Spleen (tissue), 11 donors: ENCODE data around the gene ARMC9. TPM values are rescaled to one million over a fixed set of nuclear protein-coding genes. Genes with fewer than 3 reads are reported as not detected.

Experiments used
- DNase-seq: peaks from one replicate; pipeline ENCODE4 v3.0.0-alpha.2; 2020
- H3K27ac ChIP-seq, 8 donors: fragments of 200-600 bp; sonication (generic) in 7 of 8; 1 replicate in 4 of 8; 2 replicates in 4 of 8; pipeline versions ENCODE4 v1.5.0 to v1.8.0; 2016 to 2021; ENCODE audit warnings: inconsistent platforms in 4 of 8, mild to moderate bottlenecking in 4 of 8, moderate library complexity in 1 of 8
- H3K27me3 ChIP-seq, 7 donors: fragments of 200-600 bp; sonication (generic) in 6 of 7; replicated peaks in 1 of 7; 1 replicate in 4 of 7; 2 replicates in 3 of 7; pipeline versions ENCODE4 v1.5.0 to v1.8.0; 2016 to 2021; ENCODE audit warnings: inconsistent platforms in 3 of 7, mild to moderate bottlenecking in 1 of 7
- H3K36me3 ChIP-seq, 6 donors: fragments of 200-600 bp; sonication (generic) in 5 of 6; 1 replicate in 4 of 6; 2 replicates in 2 of 6; pipeline versions ENCODE4 v1.5.0 to v1.8.0; 2016 to 2021; ENCODE audit warnings: inconsistent platforms in 2 of 6
- H3K4me1 ChIP-seq, 6 donors: fragments of 200-600 bp; sonication (generic) in 5 of 6; 1 replicate in 3 of 6; 2 replicates in 3 of 6; pipeline versions ENCODE4 v1.5.0 to v1.8.0; 2016 to 2021; ENCODE audit warnings: inconsistent platforms in 3 of 6
- H3K4me3 ChIP-seq, 8 donors: fragments of 200-600 bp; sonication (generic) in 7 of 8; 1 replicate in 4 of 8; 2 replicates in 4 of 8; pipeline versions ENCODE4 v1.5.0 to v1.8.0; 2016 to 2021; ENCODE audit warnings: inconsistent platforms in 4 of 8, mild to moderate bottlenecking in 4 of 8, moderate library complexity in 2 of 8
- H3K9me3 ChIP-seq, 8 donors: fragments of 200-600 bp; sonication (generic) in 7 of 8; 1 replicate in 4 of 8; 2 replicates in 4 of 8; pipeline versions ENCODE4 v1.5.0 to v1.8.0; 2016 to 2021; ENCODE audit warnings: inconsistent platforms in 4 of 8
- POLR2A ChIP-seq, 3 donors: fragments of 450-650 bp; IDR thresholded peaks; one replicate each; pipeline ENCODE4 v1.5.1; 2017; ENCODE audit warnings: antibody characterized with exemption in 3 of 3, mild to moderate bottlenecking in 1 of 3
- POLR2AphosphoS5 ChIP-seq, 3 donors: sonication (generic); formaldehyde crosslinking; IDR thresholded peaks; one replicate each; pipeline ENCODE4 v1.5.1; 2017; ENCODE audit warnings: antibody characterized with exemption in 3 of 3
- WGBS, 5 donors: extraction: QIAGEN DNeasy Blood & Tissue Kit in 3 of 5; methylation state at CpG; one replicate each; pipeline versions ENCODE4 v1.1.5 to v1.1.7; 2013 to 2018; 5-methylcytosine and 5-hydroxymethylcytosine counted together
- intact Hi-C: fragments of 100-400 bp; cut with DNase I; formaldehyde crosslinking; loops from one replicate; pipeline ENCODE4 v1.15.0; 2023; ENCODE audit warnings: low total_unique reads
- polyA plus RNA-seq, 3 donors: library from polyadenylated mRNA; stranded (reverse); fragments of 200-250 nt; gene quantifications; one replicate each; pipeline ENCODE4 v1.2.1, GENCODE V29; 2013
- total RNA-seq, 7 donors: library from RNA; depleted of rRNA in 3 of 7; stranded (reverse); fragments of >200 nt in 3 of 7; fragmentation: NEBNext Ultra II Directional in 4 of 7; extraction: Animal tissue kit (Norgen Biotek cat#: 25700) in 4 of 7; gene quantifications; one replicate each; pipeline versions ENCODE4 v1.1.0 to v1.2.1, GENCODE V29; 2016 to 2021
- TF ChIP-seq, protein P1 (sequence below), 11 experiments: fragments of 200-600 bp in 7 of 11; fragments of 450-650 bp in 4 of 11; sonication (generic) in 4 of 11; IDR thresholded peaks in 8 of 11; conservative IDR thresholded peaks in 3 of 11; 1 replicate in 7 of 11; 2 replicates in 4 of 11; pipeline versions ENCODE4 v1.4.0 to v1.8.0; 2016 to 2021; ENCODE audit warnings: antibody characterized with exemption in 11 of 11, inconsistent platforms in 4 of 11, mild to moderate bottlenecking in 1 of 11
- donor health status: healthy with polysubstance abuse.
- donor health status: DM: no; HTN: no; CAD: no; lungs with moderate emphysema.
- donor health status: DM: no; HTN: no; CAD: no.
- donor health status: Bipolar disorder and iron deficiency.
- donor health status: healthy.
- donor health status: DM: no; HTN: no; CAD: no.
- donor health status: DM: yes; HTN: yes; CAD: no.

ARMC9 gene
- total and polyA plus RNA-seq, 10 donors, result 0.83 to 8.9 (median 4.7) TPM

DNA sequence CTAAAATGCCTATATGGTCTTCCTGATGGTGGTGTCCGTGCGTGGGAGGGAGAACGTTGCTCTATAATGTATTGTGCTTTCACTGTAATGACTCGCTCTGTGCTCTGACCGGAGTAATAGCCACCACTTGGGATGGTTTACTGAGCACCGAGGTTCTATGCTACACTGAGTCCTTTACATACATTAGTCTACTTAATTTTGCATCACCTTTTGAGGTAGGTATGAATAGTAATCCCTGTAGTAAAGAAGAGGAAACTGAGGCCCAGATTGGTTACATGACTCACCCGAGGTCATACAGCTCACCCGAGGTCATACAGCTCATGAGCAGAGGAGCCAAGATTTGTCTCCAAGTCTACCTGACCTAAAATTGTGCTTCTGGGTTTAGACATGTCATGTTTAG is 79.5 kb downstream of the ARMC9 start:
- TF ChIP-seq POLR2A (IDR thresholded peaks at IDR 0.05) (no peak), POLR2AphosphoS5 (IDR thresholded peaks at IDR 0.05) (no peak)
- TF ChIP-seq, protein P1, sequence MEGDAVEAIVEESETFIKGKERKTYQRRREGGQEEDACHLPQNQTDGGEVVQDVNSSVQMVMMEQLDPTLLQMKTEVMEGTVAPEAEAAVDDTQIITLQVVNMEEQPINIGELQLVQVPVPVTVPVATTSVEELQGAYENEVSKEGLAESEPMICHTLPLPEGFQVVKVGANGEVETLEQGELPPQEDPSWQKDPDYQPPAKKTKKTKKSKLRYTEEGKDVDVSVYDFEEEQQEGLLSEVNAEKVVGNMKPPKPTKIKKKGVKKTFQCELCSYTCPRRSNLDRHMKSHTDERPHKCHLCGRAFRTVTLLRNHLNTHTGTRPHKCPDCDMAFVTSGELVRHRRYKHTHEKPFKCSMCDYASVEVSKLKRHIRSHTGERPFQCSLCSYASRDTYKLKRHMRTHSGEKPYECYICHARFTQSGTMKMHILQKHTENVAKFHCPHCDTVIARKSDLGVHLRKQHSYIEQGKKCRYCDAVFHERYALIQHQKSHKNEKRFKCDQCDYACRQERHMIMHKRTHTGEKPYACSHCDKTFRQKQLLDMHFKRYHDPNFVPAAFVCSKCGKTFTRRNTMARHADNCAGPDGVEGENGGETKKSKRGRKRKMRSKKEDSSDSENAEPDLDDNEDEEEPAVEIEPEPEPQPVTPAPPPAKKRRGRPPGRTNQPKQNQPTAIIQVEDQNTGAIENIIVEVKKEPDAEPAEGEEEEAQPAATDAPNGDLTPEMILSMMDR (IDR thresholded peaks at IDR 0.05 in 8 of 11, conservative IDR thresholded peaks at IDR 0.05 in 3 of 11), result no peak
- peaks cover 0 to 21% (median 0%) of the 10 kb centered on the region in 6 donors for H3K36me3 ChIP-seq
- no peak overlapping the region for H3K27ac ChIP-seq

DNA sequence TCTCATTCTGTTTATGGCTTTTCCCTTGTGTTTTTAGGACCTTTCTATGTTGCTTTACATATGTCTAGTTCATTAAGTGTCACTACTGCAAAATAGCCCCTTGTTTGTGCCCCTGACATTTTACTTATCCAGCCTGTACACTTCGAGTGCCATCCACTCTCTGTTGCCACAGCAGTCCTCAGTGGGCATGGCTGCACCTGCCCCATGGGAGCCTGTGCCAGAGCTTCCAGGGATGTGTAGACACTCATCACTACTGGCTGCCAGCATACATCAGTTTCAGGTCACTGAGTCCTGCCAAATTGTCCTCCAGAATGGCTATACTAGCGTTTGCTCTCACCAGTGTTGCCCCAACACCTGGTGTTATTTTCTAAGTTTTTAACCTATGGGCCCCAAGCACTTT is 80.4 kb downstream of the ARMC9 start:
- no peaks in the 10 kb centered on the region for H3K27me3 ChIP-seq
- DNase-seq, result no peak
- intact Hi-C loops, result no loop called here
- WGBS, 5 donors, result 82 to 92% (median 91%) methylated on average over 2 of the region's 2 CpGs
- no peak overlapping the region for H3K4me3 ChIP-seq
- peaks cover 0 to 7% (median 0%) of the 10 kb centered on the region in 6 donors for H3K4me1 ChIP-seq
- H3K9me3 ChIP-seq, result no peaks in the 10 kb centered on the region
- no peak overlapping the region for H3K27ac ChIP-seq
- no peak for TF ChIP-seq POLR2AphosphoS5 (IDR thresholded peaks at IDR 0.05)
- H3K36me3 ChIP-seq, result peaks cover 0 to 12% (median 0%) of the 10 kb centered on the region in 6 donors

More for the DNA sequence above, 79.5 kb downstream of the ARMC9 start:
- H3K27me3 ChIP-seq, result no peaks in the 10 kb centered on the region
- H3K4me3 ChIP-seq, result no peak overlapping the region
- intact Hi-C loops, result no loop called here
- H3K4me1 ChIP-seq, result peaks cover 0 to 7% (median 0%) of the 10 kb centered on the region in 6 donors
- 70 to 84% (median 81%) methylated on average over 8 of the region's 8 CpGs for WGBS, 5 donors
- H3K9me3 ChIP-seq, result no peaks in the 10 kb centered on the region
- no peak for DNase-seq

DNA sequence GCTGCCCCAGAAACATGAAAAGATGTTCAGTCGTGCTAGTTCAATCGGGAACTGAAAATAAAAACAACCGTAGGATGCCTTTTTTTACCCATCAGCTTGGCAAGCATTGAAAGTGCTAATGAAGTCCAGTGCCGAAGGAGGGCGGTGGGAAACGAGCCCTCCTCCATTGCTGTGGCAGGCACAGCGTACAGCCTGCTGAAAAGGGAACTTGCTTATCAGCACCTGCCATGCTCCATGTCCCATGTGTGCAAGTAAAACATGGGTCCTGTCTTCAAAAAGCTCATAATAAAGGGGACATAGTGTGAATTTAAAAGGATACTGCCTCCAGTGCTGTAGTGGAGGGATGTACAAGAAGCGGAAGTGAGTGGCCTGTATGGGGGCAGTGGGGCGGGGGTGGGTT is 82.4 kb downstream of the ARMC9 start:
- TF ChIP-seq, protein P1 (IDR thresholded peaks at IDR 0.05 in 8 of 11, conservative IDR thresholded peaks at IDR 0.05 in 3 of 11), result no peak
- no peak for TF ChIP-seq POLR2AphosphoS5 (IDR thresholded peaks at IDR 0.05)
- no peak for TF ChIP-seq POLR2A (IDR thresholded peaks at IDR 0.05)
- WGBS, 5 donors, result 33 to 60% (median 49%) methylated on average over 9 of the region's 9 CpGs
- H3K36me3 ChIP-seq, result peaks cover 0 to 10% (median 0%) of the 10 kb centered on the region in 6 donors
- H3K4me3 ChIP-seq, result no peak overlapping the region
- no peak overlapping the region for H3K27ac ChIP-seq
- no peaks in the 10 kb centered on the region for H3K9me3 ChIP-seq
- H3K27me3 ChIP-seq, result no peaks in the 10 kb centered on the region
- intact Hi-C loops, result no loop called here
- no peak for DNase-seq
- H3K4me1 ChIP-seq, result peaks cover 0 to 7% (median 0%) of the 10 kb centered on the region in 6 donors

DNA sequence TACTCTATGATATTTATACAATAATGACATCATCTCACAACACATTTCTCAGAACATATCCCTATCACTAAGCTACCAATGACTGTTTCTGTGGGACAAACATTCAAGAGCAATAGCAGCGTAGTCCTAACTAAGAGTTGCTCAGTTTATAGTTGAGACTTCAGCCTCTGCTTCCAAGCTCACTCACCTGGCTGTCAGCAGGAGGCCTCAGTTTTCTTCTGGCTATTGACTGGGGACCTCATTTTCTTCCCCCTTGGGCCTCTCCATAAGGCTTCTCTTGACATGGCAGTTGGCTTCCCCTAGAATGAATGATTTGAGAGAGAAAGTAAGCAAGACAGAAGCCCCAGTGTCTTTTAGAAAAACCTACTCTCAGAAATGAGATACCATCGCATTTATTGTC is 85.9 kb downstream of the ARMC9 start:
- Histone ChIP-seq H3K27ac (no peak overlapping the region), H3K4me1 (peaks cover 0 to 7% (median 0%) of the 10 kb centered on the region in 6 donors), H3K4me3 (no peak overlapping the region), H3K9me3 (no peaks in the 10 kb centered on the region), H3K27me3 (no peaks in the 10 kb centered on the region), H3K36me3 (peaks cover 0 to 4% (median 0%) of the 10 kb centered on the region in 6 donors)
- 96 to 100% (median 98%) methylated on average over 2 of the region's 2 CpGs for WGBS, 5 donors
- intact Hi-C loops, result no loop called here
- TF ChIP-seq POLR2AphosphoS5 (IDR thresholded peaks at IDR 0.05), result no peak
- no peak for TF ChIP-seq POLR2A (IDR thresholded peaks at IDR 0.05)
- TF ChIP-seq, protein P1 (IDR thresholded peaks at IDR 0.05 in 8 of 11, conservative IDR thresholded peaks at IDR 0.05 in 3 of 11), result no peak
- no peak for DNase-seq

DNA sequence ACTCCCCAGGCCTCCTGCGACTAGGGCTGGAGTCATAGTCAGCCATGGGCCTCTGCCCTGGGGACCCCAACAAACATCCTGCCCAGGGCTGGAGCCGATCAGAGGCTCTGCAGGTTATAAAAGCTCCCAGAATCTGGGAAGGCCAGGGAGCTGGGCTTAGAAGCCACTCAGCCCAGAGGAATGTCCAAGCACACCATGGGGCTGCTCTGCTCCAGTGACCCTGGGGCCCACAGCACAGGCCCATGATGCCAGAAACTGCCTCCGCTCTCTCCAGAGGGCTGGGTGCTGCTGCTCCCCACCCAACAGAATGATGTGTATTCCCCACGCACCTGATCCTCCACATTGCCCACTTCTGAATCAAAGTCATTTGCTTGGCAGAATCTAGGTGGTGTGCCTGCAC is 88.5 kb downstream of the ARMC9 start:
- intact Hi-C loops, result no loop called here
- H3K27ac ChIP-seq, result no peak overlapping the region
- H3K4me1 ChIP-seq, result no peaks in the 10 kb centered on the region
- H3K27me3 ChIP-seq, result no peaks in the 10 kb centered on the region
- H3K9me3 ChIP-seq, result no peaks in the 10 kb centered on the region
- DNase-seq, result no peak
- 75 to 100% (median 95%) methylated on average over 1 to 4 of the region's 4 CpGs for WGBS, 5 donors
- no peak overlapping the region for H3K4me3 ChIP-seq
- H3K36me3 ChIP-seq, result no peaks in the 10 kb centered on the region
- TF ChIP-seq POLR2AphosphoS5 (IDR thresholded peaks at IDR 0.05), result no peak
- TF ChIP-seq POLR2A (IDR thresholded peaks at IDR 0.05), result no peak
- TF ChIP-seq, protein P1 (IDR thresholded peaks at IDR 0.05 in 8 of 11, conservative IDR thresholded peaks at IDR 0.05 in 3 of 11), result no peak
